HL-60 (cell line): ENCODE data around the gene ATG4A.

ENCODE experiments used
- GABPA ChIP-seq: IDR thresholded peaks from 2 replicates; pipeline ENCODE4 v1.6.1; 2012; ENCODE audit warnings: low read depth
- POLR2AphosphoS5 ChIP-seq: IDR thresholded peaks from 2 replicates; pipeline ENCODE4 v1.6.1; 2012; ENCODE audit warnings: low read depth
- TF ChIP-seq, protein P1 (sequence below): IDR thresholded peaks from one replicate; pipeline ENCODE4 v1.5.1; 2011; ENCODE audit warnings: low read length, control low read depth, inconsistent platforms; ENCODE audit not compliant: insufficient read depth

DNA sequence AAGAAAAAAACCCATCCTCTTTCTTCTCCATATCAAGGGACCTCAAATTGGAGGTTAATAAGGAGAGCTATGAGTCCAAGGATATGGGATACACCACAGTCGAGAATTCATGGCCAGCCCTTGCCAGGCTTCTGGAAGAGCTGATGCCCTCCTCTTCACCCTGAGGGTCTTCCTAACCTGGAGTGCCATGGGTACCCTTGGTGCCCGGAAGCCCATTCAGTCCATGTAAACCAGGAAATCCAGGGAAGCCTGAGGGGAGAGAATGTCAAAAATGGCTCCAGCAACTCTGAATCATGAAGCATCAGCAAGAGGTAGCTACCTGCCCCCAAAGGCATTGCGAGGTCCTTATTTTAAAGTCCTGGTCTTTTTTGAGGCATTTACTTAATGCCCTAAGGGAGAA, 78.2 kb downstream of the ATG4A start:
- TF ChIP-seq GABPA, result no peak
- no peak for TF ChIP-seq POLR2AphosphoS5
- TF ChIP-seq, protein P1, sequence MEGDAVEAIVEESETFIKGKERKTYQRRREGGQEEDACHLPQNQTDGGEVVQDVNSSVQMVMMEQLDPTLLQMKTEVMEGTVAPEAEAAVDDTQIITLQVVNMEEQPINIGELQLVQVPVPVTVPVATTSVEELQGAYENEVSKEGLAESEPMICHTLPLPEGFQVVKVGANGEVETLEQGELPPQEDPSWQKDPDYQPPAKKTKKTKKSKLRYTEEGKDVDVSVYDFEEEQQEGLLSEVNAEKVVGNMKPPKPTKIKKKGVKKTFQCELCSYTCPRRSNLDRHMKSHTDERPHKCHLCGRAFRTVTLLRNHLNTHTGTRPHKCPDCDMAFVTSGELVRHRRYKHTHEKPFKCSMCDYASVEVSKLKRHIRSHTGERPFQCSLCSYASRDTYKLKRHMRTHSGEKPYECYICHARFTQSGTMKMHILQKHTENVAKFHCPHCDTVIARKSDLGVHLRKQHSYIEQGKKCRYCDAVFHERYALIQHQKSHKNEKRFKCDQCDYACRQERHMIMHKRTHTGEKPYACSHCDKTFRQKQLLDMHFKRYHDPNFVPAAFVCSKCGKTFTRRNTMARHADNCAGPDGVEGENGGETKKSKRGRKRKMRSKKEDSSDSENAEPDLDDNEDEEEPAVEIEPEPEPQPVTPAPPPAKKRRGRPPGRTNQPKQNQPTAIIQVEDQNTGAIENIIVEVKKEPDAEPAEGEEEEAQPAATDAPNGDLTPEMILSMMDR, result no peak
